Posterior vena cava (tissue), 2 donors: ENCODE measurements around the gene CRTAP. TPM values are rescaled to one million over a fixed set of nuclear protein-coding genes. Genes with fewer than 3 reads are reported as not detected.
A peak's percentile ranks its signal among the peaks of the same experiment; 100 is the strongest.
"Not testable (repeated sequence)": the region's sequence is repeated elsewhere in the genome, so short reads cannot be mapped to it uniquely, and the experiment has no call there.

Source experiments
- DNase-seq: peaks from one replicate; pipeline ENCODE4 v3.0.0-alpha.2; 2020; ENCODE audit warnings: low spot score
- intact Hi-C, 2 donors: fragments of 100-400 bp; cut with DNase I; formaldehyde crosslinking; loops; one replicate each; pipeline versions ENCODE4 v1.14.1 to v1.14.2; 2022 to 2023
- total RNA-seq, 2 donors: library from RNA; stranded (reverse); fragmentation: NEBNext Ultra II Directional; extraction: Animal tissue kit (Norgen Biotek cat#: 25700); gene quantifications; one replicate each; pipeline ENCODE4 v1.2.1, GENCODE V29; 2021
- donor health status: DM: yes; HTN: yes; CAD: no.
- donor health status: DM: yes; HTN: yes; CAD: no.

The CRTAP gene
- total RNA-seq, 2 donors from 2014 or later: 250 to 323 TPM

DNA sequence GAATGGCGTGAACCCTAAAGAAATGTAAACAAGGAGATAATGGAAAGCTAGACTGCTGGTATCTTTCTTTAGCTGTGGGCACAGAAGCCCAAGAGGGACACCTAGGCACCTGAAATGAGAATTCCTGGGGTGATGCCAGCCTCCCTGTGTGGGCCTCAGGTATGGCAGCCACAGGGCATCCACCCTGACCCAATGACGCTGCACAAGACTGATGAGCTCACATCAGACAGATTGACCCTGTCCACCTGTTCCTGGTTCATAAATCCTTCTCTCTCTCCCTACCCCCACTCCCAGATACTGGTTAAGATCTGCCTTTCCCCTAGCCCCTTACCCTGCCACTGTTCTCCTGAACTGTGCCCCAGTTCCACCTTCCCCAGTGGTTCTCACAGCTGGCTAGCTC, 18.4 kb upstream of the CRTAP start:
- DNase-seq: no peak
- intact Hi-C loops: no loop called here

- intact Hi-C loops: no loop called here
Observed at GRCh38 chr3:33096093-33096868, 17.5 kb upstream of the CRTAP start.

DNA sequence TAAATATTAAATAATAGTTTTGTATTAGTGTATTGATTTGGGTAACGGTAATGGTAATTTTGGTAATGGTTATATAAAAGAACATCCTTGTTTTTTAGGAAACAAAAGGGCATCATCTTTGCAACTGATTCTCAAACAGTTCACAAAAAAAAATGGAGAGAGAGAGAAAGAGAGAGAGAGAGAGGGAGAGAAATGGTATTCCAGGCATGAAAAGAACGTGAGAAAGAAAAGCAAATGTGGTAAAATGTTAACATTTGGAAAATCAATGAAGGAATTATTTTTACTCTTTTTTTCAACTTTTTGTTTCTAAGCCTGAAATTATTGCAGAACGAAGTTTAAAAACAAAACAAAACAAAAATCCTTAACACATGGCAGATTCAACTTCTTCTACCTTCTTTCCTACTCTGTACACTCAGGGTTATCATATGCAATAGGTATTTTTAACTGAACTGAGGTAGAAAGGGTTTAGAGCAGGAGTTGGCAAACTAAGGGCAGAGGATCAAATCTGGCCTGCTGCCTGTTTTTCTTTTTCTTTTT, 14.6 kb upstream of the CRTAP start:
- intact Hi-C loops: no loop called here
- DNase-seq: no peak

More at GRCh38 chr3:33096093-33096868, 17.5 kb upstream of the CRTAP start:
- peak; percentile 91 for DNase-seq

GRCh38 chr3:33099701-33100100, 14.1 kb upstream of the CRTAP start:
- no peak for DNase-seq
- intact Hi-C loops: no loop called here

- intact Hi-C loops: no loop called here
- DNase-seq: no peak
Observed at GRCh38 chr3:33100229-33100628, 13.6 kb upstream of the CRTAP start.

GRCh38 chr3:33103034-33103433, 10.8 kb upstream of the CRTAP start:
- intact Hi-C loops: no loop called here

GRCh38 chr3:33103480-33103879, 10.3 kb upstream of the CRTAP start:
- intact Hi-C loops: no loop called here

More at GRCh38 chr3:33103034-33103433, 10.8 kb upstream of the CRTAP start:
- no peak for DNase-seq

GRCh38 chr3:33104803-33105202, 9.0 kb upstream of the CRTAP start:
- no peak for DNase-seq

More at GRCh38 chr3:33103480-33103879, 10.3 kb upstream of the CRTAP start:
- no peak for DNase-seq

DNA sequence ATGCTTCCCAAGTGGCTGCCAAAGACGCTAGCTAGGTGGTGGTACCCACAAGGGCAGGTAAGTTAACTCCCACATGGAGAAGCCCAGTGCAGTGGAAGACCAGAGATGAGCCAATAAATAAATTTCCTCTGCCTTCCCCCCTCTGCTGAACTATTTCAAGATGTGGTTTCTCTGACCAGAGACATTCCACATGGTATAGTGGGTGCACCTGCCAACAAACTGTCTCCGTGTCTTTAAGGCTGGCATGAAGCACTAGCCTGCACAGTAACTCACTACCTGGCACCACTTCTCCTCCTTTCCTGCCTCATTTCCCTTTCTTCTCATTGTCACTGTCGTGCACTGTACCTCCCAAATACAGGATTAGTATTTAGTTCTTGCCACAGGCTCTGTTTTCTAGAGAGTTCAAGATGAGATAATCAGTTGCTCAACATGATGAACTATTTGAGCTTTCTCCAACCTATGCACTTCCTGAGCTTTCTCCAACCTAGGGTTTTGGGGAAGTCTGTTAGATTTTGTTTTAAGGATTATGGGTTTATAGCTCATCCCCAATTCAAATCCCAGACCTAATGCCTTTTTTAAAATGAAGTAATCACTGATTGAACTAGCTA, 8.4 kb upstream of the CRTAP start:
- intact Hi-C loops: no loop called here
- no peak for DNase-seq

More at GRCh38 chr3:33104803-33105202, 9.0 kb upstream of the CRTAP start:
- intact Hi-C loops: no loop called here

- intact Hi-C loops, DNase-seq: not testable (repeated sequence)
Observed at GRCh38 chr3:33106854-33107253, 7.0 kb upstream of the CRTAP start.

GRCh38 chr3:33111581-33111980, 2.2 kb upstream of the CRTAP start:
- intact Hi-C loops: no loop called here
- DNase-seq: no peak

DNA sequence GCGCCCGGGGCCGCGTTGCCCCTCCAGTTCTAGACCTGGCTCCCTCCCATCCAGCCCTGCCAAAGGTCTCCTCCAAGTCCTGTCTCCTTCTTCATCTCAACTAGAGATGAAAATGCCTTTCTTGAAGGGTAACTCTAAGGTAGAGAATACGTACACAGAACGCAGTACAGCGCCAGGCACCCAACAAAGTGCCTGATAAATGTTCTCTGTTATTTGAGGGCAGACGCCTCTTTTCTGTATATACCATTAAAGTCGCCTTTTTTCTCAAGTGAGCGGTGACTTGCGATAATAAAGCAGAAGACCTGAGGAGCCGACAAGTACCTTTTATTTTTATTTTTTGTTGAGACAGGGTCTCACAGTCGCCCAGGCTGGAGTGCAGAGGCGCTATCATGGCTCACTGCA, 809 bp downstream of the CRTAP start:
- intact Hi-C loops: no loop called here
- no peak for DNase-seq

- intact Hi-C loops: no loop called here
- peak; percentile 89 for DNase-seq
Observed at GRCh38 chr3:33115024-33115768, 1.4 kb downstream of the CRTAP start.

DNA sequence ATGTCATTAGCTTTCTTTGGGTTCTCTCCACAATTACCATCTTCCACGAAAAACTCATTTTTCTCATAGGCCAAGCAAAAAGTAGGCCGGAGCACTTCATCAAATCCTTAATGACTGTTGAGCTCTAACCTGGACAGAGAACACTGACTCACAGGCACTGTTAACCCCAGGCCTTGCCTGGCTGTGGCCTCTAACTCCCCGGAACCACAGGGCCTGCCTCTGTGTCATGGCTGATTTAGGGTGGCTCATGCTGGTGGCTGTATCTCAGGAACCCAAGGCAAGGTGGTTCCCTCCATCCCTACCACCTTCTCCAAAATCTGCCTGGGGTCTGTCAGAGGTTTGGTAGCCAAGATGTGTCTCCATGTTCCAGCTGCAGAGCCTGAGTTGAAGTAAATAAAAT, 3.6 kb downstream of the CRTAP start:
- DNase-seq: no peak
- intact Hi-C loops: no loop called here

DNA sequence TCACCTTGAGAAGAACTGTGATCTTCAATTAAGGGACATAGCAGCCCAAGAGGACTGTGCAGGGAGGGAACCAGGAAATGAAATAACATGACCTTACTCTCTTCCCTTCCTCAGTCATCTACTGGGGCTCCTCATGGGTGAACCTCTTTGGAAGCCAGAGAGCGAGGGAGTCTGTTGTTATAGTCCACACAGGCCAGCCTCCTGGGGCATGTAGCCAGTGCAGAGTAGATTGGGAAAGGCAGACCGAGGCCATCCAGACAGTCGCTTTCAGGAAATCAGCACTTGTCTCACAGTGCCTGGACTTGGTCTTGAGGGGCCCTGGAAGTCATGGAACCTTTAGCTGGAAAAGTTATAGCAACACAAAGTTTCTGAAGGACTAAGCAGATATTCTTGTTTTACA, 6.1 kb downstream of the CRTAP start:
- intact Hi-C loops: no loop called here
- DNase-seq: no peak

DNA sequence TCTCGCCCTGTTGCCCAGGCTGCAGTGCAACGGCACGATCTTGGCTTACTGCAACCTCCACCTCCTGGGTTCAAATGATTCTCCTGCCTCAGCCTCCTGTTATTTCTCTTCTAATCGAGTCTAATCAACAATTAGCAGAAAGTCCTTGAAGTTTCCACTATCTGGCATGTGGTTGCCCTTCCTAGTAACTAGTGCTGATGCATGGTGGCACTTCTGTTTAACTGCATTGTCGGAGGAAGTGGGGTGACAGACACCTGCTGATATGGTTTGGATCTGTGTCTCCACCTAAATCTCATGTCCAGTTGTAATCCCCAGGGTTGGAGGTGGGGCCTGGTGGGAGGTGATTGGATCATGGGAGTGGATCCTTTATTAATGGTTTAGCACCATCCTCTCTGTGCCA, 9.2 kb downstream of the CRTAP start:
- intact Hi-C loops: no loop called here
- no peak for DNase-seq

GRCh38 chr3:33124638-33125037, 10.8 kb downstream of the CRTAP start:
- intact Hi-C loops: no loop called here
- no peak for DNase-seq

- DNase-seq: no peak
- intact Hi-C loops: no loop called here
Observed at GRCh38 chr3:33125840-33126239, 12.0 kb downstream of the CRTAP start.

DNA sequence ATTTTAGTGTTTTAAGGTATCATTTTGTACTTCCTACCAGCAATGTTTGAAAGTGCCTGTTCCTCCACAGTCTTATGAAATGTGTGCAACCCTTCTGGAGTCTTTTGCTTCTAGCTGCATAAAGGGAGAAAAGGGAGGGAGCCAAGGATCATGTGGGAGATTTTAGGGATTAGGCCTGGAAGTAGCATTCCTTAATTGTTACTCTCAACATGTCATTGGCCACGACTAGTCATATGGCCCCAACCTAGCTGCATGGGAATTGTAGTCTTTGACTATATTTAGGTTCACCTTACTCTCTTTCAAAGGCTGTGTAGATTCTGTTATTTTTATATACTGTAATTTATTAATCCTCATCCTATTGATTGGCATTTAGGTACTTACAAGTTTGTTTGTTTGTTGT, 14.9 kb downstream of the CRTAP start:
- intact Hi-C loops: no loop called here
- DNase-seq: no peak

DNA sequence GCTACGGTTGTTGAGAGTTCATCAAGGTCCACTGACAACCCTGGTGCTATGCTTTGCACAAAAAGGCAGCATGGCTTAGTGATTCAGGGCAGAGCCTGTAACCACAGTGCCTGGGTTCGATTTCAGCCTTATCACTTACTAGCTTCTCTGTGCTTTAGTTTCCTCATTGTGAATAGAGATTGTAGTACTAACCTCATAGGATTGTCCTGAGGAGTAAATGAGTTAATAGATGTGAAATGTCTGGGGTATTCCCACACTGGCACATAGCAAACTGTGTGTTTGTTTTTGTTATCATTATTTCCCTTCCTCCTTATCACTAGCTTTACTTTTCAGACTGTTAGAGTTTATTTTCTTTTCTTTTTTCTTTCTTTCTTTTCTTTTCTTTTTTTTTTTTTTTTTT, 16.3 kb downstream of the CRTAP start:
- no peak for DNase-seq
- intact Hi-C loops: loop anchor here (5.0 kb wide), 1 partner anchor 242 kb away; no protein-coding TSS in a partner anchor
